ENCODE measurements around the gene RAB38. TPM values are rescaled to one million over a fixed set of nuclear protein-coding genes. Genes with fewer than 3 reads are reported as not detected.

Gene RAB38
- total and polyA plus RNA-seq, 2 experiments from 2014 or later, result 8.8 to 14.2 TPM

DNA sequence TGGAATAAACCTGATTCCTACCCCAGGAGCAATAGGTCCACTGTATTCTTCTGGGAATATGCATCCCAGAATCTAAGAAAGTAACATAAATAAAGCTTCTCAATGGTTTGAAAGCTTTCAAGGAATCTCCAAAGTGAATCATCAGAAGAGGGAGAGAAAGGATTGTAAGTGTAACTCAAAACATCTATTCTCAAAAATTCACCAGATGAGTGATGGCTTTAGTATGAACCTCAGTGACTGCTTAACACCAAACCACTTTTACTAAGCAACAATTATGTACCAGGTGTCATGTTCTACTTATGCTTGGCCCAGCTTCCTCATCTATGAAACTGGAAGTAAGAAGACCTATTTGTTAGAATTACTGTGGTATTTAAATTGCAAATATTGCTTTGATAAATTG, 7.4 kb downstream of the RAB38 start (continued):
- TF ChIP-seq, protein P1, sequence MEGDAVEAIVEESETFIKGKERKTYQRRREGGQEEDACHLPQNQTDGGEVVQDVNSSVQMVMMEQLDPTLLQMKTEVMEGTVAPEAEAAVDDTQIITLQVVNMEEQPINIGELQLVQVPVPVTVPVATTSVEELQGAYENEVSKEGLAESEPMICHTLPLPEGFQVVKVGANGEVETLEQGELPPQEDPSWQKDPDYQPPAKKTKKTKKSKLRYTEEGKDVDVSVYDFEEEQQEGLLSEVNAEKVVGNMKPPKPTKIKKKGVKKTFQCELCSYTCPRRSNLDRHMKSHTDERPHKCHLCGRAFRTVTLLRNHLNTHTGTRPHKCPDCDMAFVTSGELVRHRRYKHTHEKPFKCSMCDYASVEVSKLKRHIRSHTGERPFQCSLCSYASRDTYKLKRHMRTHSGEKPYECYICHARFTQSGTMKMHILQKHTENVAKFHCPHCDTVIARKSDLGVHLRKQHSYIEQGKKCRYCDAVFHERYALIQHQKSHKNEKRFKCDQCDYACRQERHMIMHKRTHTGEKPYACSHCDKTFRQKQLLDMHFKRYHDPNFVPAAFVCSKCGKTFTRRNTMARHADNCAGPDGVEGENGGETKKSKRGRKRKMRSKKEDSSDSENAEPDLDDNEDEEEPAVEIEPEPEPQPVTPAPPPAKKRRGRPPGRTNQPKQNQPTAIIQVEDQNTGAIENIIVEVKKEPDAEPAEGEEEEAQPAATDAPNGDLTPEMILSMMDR (conservative IDR thresholded peaks at IDR 0.05; ENCODE audit: low read depth in 2 of 2), result no peak
- TF ChIP-seq NANOG (IDR thresholded peaks at IDR 0.05; ENCODE audit: borderline replicate concordance), result no peak
- TF ChIP-seq STAT1 (IDR thresholded peaks at IDR 0.05; ENCODE audit: unreplicated experiment), result no peak

- no peaks in the 10 kb centered on the region for H3K79me2 ChIP-seq (replicated peaks; ENCODE audit: insufficient read depth)
- no peaks in the 10 kb centered on the region for H3F3A ChIP-seq (replicated peaks; ENCODE audit: low read depth)
Measured at GRCh38 chr11:88164806-88165585, 10.2 kb downstream of the RAB38 start.

More at GRCh38 chr11:88164806-88165585, 10.2 kb downstream of the RAB38 start:
- no peak for TF ChIP-seq EZH2 (IDR thresholded peaks at IDR 0.05; ENCODE audit: low read depth, unreplicated experiment)
- TF ChIP-seq JUNB (IDR thresholded peaks at IDR 0.05; ENCODE audit: unreplicated experiment), result no peak
- TF ChIP-seq, protein P2, sequence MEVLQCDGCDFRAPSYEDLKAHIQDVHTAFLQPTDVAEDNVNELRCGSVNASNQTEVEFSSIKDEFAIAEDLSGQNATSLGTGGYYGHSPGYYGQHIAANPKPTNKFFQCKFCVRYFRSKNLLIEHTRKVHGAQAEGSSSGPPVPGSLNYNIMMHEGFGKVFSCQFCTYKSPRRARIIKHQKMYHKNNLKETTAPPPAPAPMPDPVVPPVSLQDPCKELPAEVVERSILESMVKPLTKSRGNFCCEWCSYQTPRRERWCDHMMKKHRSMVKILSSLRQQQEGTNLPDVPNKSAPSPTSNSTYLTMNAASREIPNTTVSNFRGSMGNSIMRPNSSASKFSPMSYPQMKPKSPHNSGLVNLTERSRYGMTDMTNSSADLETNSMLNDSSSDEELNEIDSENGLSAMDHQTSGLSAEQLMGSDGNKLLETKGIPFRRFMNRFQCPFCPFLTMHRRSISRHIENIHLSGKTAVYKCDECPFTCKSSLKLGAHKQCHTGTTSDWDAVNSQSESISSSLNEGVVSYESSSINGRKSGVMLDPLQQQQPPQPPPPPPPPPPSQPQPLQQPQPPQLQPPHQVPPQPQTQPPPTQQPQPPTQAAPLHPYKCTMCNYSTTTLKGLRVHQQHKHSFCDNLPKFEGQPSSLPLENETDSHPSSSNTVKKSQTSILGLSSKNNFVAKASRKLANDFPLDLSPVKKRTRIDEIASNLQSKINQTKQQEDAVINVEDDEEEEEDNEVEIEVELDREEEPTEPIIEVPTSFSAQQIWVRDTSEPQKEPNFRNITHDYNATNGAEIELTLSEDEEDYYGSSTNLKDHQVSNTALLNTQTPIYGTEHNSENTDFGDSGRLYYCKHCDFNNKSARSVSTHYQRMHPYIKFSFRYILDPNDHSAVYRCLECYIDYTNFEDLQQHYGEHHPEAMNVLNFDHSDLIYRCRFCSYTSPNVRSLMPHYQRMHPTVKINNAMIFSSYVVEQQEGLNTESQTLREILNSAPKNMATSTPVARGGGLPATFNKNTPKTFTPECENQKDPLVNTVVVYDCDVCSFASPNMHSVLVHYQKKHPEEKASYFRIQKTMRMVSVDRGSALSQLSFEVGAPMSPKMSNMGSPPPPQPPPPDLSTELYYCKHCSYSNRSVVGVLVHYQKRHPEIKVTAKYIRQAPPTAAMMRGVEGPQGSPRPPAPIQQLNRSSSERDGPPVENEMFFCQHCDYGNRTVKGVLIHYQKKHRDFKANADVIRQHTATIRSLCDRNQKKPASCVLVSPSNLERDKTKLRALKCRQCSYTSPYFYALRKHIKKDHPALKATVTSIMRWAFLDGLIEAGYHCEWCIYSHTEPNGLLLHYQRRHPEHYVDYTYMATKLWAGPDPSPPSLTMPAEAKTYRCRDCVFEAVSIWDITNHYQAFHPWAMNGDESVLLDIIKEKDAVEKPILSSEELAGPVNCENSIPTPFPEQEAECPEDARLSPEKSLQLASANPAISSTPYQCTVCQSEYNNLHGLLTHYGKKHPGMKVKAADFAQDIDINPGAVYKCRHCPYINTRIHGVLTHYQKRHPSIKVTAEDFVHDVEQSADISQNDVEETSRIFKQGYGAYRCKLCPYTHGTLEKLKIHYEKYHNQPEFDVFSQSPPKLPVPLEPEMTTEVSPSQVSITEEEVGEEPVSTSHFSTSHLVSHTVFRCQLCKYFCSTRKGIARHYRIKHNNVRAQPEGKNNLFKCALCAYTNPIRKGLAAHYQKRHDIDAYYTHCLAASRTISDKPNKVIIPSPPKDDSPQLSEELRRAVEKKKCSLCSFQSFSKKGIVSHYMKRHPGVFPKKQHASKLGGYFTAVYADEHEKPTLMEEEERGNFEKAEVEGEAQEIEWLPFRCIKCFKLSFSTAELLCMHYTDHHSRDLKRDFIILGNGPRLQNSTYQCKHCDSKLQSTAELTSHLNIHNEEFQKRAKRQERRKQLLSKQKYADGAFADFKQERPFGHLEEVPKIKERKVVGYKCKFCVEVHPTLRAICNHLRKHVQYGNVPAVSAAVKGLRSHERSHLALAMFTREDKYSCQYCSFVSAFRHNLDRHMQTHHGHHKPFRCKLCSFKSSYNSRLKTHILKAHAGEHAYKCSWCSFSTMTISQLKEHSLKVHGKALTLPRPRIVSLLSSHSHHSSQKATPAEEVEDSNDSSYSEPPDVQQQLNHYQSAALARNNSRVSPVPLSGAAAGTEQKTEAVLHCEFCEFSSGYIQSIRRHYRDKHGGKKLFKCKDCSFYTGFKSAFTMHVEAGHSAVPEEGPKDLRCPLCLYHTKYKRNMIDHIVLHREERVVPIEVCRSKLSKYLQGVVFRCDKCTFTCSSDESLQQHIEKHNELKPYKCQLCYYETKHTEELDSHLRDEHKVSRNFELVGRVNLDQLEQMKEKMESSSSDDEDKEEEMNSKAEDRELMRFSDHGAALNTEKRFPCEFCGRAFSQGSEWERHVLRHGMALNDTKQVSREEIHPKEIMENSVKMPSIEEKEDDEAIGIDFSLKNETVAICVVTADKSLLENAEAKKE (CRISPR knock-in tag; IDR thresholded peaks at IDR 0.05), result no peak
- TF ChIP-seq, protein P1 (conservative IDR thresholded peaks at IDR 0.05; ENCODE audit: low read depth in 2 of 2), result no peak
- TF ChIP-seq ZNF331 (CRISPR knock-in tag; IDR thresholded peaks at IDR 0.05; ENCODE audit: low read depth), result no peak
- TF ChIP-seq POLR2AphosphoS5 (IDR thresholded peaks at IDR 0.05; ENCODE audit: low read depth), result no peak
- Mint-ChIP-seq H3K4me1 (peaks cover 7% of the 10 kb centered on the region; the same call in 2 of the 3 replicates), H3K36me3 (ENCODE audit: low read depth) (peaks cover 4% of the 10 kb centered on the region; the same call in 1 of the 3 replicates), H3K4me3 (no peak overlapping the region), H3K27me3 (ENCODE audit: insufficient read depth, low read depth, poor library complexity) (no peaks in the 10 kb centered on the region), H3K9me3 (peaks cover under 1% of the 10 kb centered on the region; the same call in 1 of the 3 replicates), H3K27ac (no peak overlapping the region)
- DNase-seq (ENCODE audit: low spot score), result no peak
- Histone ChIP-seq H3K36me3 (ENCODE audit: insufficient read depth) (no peaks in the 10 kb centered on the region), H4K20me1 (replicated peaks; ENCODE audit: insufficient read depth) (no peaks in the 10 kb centered on the region), H3K4me2 (no peak overlapping the region), H3K27ac (ENCODE audit: low read depth) (no peak overlapping the region), H3K27me3 (ENCODE audit: insufficient read depth) (no peaks in the 10 kb centered on the region), H3K9me2 (ENCODE audit: insufficient read depth) (no peaks in the 10 kb centered on the region), H3K4me3 (no peak overlapping the region), H3K4me1 (ENCODE audit: insufficient read depth) (no peaks in the 10 kb centered on the region), H2AFZ (no peak overlapping the region)
- ATAC-seq, result no peak

Data from GM23338 (cell line).